Activated naive CD4-positive, alpha-beta T cell (primary cell): ENCODE measurements around the gene NNT.
"Not testable (repeated sequence)": the region's sequence is repeated elsewhere in the genome, so short reads cannot be mapped to it uniquely, and the experiment has no call there.

ENCODE experiments used
- DNase-seq, 4 experiments: peaks; one replicate each; lab custom pipeline; 2025; lab: John Stamatoyannopoulos, UW

The NNT gene

GRCh38 chr5:43602461-43603343 lies at the start of gene NNT:
Gene NNT, plus strand, starts transcription at chr5:43603180. Its CDS starts 6,016 bp downstream, at chr5:43609196.
- peak; percentile 36 to 63 (median 50) for DNase-seq

- DNase-seq = no peak
Measured at GRCh38 chr5:43553381-43553780, 49.6 kb upstream of the NNT start.

GRCh38 chr5:43554497-43554896 lies 48.5 kb upstream of the NNT start:
- DNase-seq = no peak

- DNase-seq = peak; percentile 28 to 53 (median 42)
Measured at GRCh38 chr5:43555895-43556606, 46.9 kb upstream of the NNT start.

GRCh38 chr5:43556607-43556856 lies 46.4 kb upstream of the NNT start:
- DNase-seq = not testable (repeated sequence)

- peak; percentile 61 to 81 (median 72) for DNase-seq
Measured at GRCh38 chr5:43556857-43557542, 46.0 kb upstream of the NNT start, which contains the start of gene PAIP1. Gene PAIP1, minus strand, starts transcription at chr5:43557077. Its CDS starts 231 bp downstream, at chr5:43556846.

GRCh38 chr5:43560128-43560527 lies 42.9 kb upstream of the NNT start:
- no peak for DNase-seq

- no peak for DNase-seq
Measured at GRCh38 chr5:43561356-43561755, 41.6 kb upstream of the NNT start.

- DNase-seq = no peak
Measured at GRCh38 chr5:43563321-43563720, 39.7 kb upstream of the NNT start.

- DNase-seq = no peak
Measured at GRCh38 chr5:43564289-43564850, 38.6 kb upstream of the NNT start.

- DNase-seq = no peak
Measured at GRCh38 chr5:43565043-43565442, 37.9 kb upstream of the NNT start.

GRCh38 chr5:43567967-43568366 lies 35.0 kb upstream of the NNT start:
- no peak for DNase-seq

GRCh38 chr5:43569236-43569746 lies 33.7 kb upstream of the NNT start:
- no peak for DNase-seq

GRCh38 chr5:43570450-43571158 lies 32.4 kb upstream of the NNT start:
- no peak for DNase-seq

GRCh38 chr5:43571237-43571636 lies 31.7 kb upstream of the NNT start:
- no peak for DNase-seq

GRCh38 chr5:43572357-43572756 lies 30.6 kb upstream of the NNT start:
- DNase-seq = no peak

GRCh38 chr5:43573058-43573457 lies 29.9 kb upstream of the NNT start:
- no peak for DNase-seq

GRCh38 chr5:43580402-43581210 lies 22.4 kb upstream of the NNT start:
- DNase-seq = not testable (repeated sequence)

- DNase-seq = no peak
Measured at GRCh38 chr5:43581398-43581797, 21.6 kb upstream of the NNT start.
